HepG2 (cell line): ENCODE measurements around the gene YY1AP1. TPM values are rescaled to one million over a fixed set of nuclear protein-coding genes. Genes with fewer than 3 reads are reported as not detected.

Experiments used
- ARNTL ChIP-seq: sonication (generic); formaldehyde crosslinking; IDR thresholded peaks from 2 replicates; pipeline ENCODE4 v1.4.0; 2020; ENCODE audit warnings: mild to moderate bottlenecking, missing genetic modification reagents
- ASH2L ChIP-seq: fragments of 300-600, 200-600 bp; sonication (generic); IDR thresholded peaks from 2 replicates; pipeline ENCODE4 v1.7.0; 2017; ENCODE audit warnings: low read depth, mild to moderate bottlenecking, moderate library complexity, mixed read lengths, low read length; ENCODE audit not compliant: insufficient read length
- ETV5 ChIP-seq: IDR thresholded peaks from 2 replicates; pipeline ENCODE4 v1.6.1; 2018; ENCODE audit warnings: missing biosample characterization, missing genetic modification reagents, inconsistent platforms, borderline replicate concordance
- EZH2 ChIP-seq: conservative IDR thresholded peaks from 2 replicates; pipeline ENCODE4 v1.6.1; 2012; ENCODE audit warnings: mild to moderate bottlenecking, low read depth, low read length, moderate library complexity
- GPN1 ChIP-seq: sonication (generic); formaldehyde crosslinking; IDR thresholded peaks from 2 replicates; pipeline ENCODE4 v1.5.1; 2020; ENCODE audit warnings: missing genetic modification reagents, borderline replicate concordance
- HNRNPL ChIP-seq: fragments of 200-400 bp; formaldehyde crosslinking; IDR thresholded peaks from 2 replicates; pipeline ENCODE4 v1.6.1; 2017; ENCODE audit warnings: mild to moderate bottlenecking, low read depth, low read length
- MTA1 ChIP-seq: sonication (generic); formaldehyde crosslinking; IDR thresholded peaks from 2 replicates; pipeline ENCODE4 v1.4.0; 2020; ENCODE audit warnings: missing genetic modification reagents, mild to moderate bottlenecking, borderline replicate concordance
- PPARG ChIP-seq: conservative IDR thresholded peaks from 2 replicates; pipeline ENCODE4 v1.6.1; 2016; ENCODE audit warnings: missing biosample characterization, missing genetic modification reagents
- RAD51 ChIP-seq: fragments of 450-650 bp; IDR thresholded peaks from 2 replicates; pipeline ENCODE4 v1.6.1; 2016; ENCODE audit warnings: borderline replicate concordance
- RARA ChIP-seq: IDR thresholded peaks from 2 replicates; pipeline ENCODE4 v1.6.1; 2016; ENCODE audit warnings: missing genetic modification reagents, missing compliant biosample characterization
- SAFB2 ChIP-seq: sonication (generic); formaldehyde crosslinking; IDR thresholded peaks from 2 replicates; pipeline ENCODE4 v1.5.1; 2020; ENCODE audit warnings: missing genetic modification reagents, low read depth, mild to moderate bottlenecking, borderline replicate concordance
- SIX1 ChIP-seq: sonication (generic); formaldehyde crosslinking; IDR thresholded peaks from 2 replicates; pipeline ENCODE4 v1.4.0; 2020; ENCODE audit warnings: missing genetic modification reagents, borderline replicate concordance
- SMARCE1 ChIP-seq: fragments of 450-650 bp; IDR thresholded peaks from 2 replicates; pipeline ENCODE4 v1.6.1; 2017; ENCODE audit warnings: borderline replicate concordance
- TARDBP ChIP-seq: sonication (generic); formaldehyde crosslinking; IDR thresholded peaks from 2 replicates; pipeline ENCODE4 v1.8.0; 2022; ENCODE audit warnings: mild to moderate bottlenecking, missing genetic modification reagents
- TCF12 ChIP-seq, 2 experiments: fragments of 450-650 bp in 1 of 2; sonication (generic) in 1 of 2; formaldehyde crosslinking in 1 of 2; IDR thresholded peaks; 2 replicates each; pipeline versions ENCODE4 v1.6.1 to v1.8.0; 2017 to 2022; ENCODE audit warnings: antibody characterized with exemption in 1 of 2, mild to moderate bottlenecking in 1 of 2, missing genetic modification reagents in 1 of 2, moderate library complexity in 1 of 2
- TFE3 ChIP-seq: IDR thresholded peaks from 2 replicates; pipeline ENCODE4 v1.6.1; 2016
- ZBTB20 ChIP-seq: sonication (generic); formaldehyde crosslinking; IDR thresholded peaks from 2 replicates; pipeline ENCODE4 v1.8.1; 2023; ENCODE audit warnings: missing genetic modification reagents, low read depth, mild to moderate bottlenecking, borderline replicate concordance
- ZNF354B ChIP-seq: sonication (generic); formaldehyde crosslinking; IDR thresholded peaks from 2 replicates; pipeline ENCODE4 v1.8.0; 2022; ENCODE audit warnings: mild to moderate bottlenecking, missing genetic modification reagents
- ZNF432 ChIP-seq: sonication (generic); formaldehyde crosslinking; IDR thresholded peaks from 2 replicates; pipeline ENCODE4 v1.5.0; 2020; ENCODE audit warnings: missing genetic modification reagents, mild to moderate bottlenecking, borderline replicate concordance
- ZNF737 ChIP-seq: sonication (generic); formaldehyde crosslinking; IDR thresholded peaks from 2 replicates; pipeline ENCODE4 v1.5.0; 2020; ENCODE audit warnings: missing genetic modification reagents, mild to moderate bottlenecking, borderline replicate concordance
- ZNF768 ChIP-seq: sonication (generic); formaldehyde crosslinking; IDR thresholded peaks from 2 replicates; pipeline ENCODE4 v1.4.0; 2020; ENCODE audit warnings: missing genetic modification reagents
- ZNF776 ChIP-seq: sonication (generic); formaldehyde crosslinking; IDR thresholded peaks from 2 replicates; pipeline ENCODE4 v1.4.0; 2020; ENCODE audit warnings: mild to moderate bottlenecking, missing genetic modification reagents
- polyA plus RNA-seq, 8 experiments: library from polyadenylated mRNA; depleted of rRNA in 3 of 8; stranded (reverse) in 7 of 8; unstranded in 1 of 8; fragments of >200 nt; fragmentation: Illumina TruSeq in 4 of 8; extraction: Trizol in 4 of 8; gene quantifications; 2 replicates each; pipeline versions ENCODE4 v1.2.1 to v1.2.3, GENCODE V29; 2011 to 2016; ENCODE audit warnings: low read depth in 4 of 8, missing spikeins in 1 of 8, mixed read lengths in 1 of 8; ENCODE audit not compliant: insufficient read depth in 1 of 8
- total RNA-seq, 5 experiments: library from RNA; depleted of rRNA; stranded (reverse); fragments of >200 nt; fragmentation: Illumina TruSeq; extraction: Trizol; gene quantifications; 2 replicates each; pipeline ENCODE4 v1.2.3, GENCODE V29; 2016; ENCODE audit warnings: low read depth in 1 of 5
- TF ChIP-seq, protein P1 (sequence below), 2 experiments: sonication (generic) in 1 of 2; formaldehyde crosslinking in 1 of 2; IDR thresholded peaks; 2 replicates each; pipeline versions ENCODE4 v1.4.0 to v1.6.1; 2018 to 2020; ENCODE audit warnings: missing genetic modification reagents in 2 of 2, borderline replicate concordance in 1 of 2, low read depth in 1 of 2, mild to moderate bottlenecking in 1 of 2, missing biosample characterization in 1 of 2
- TF ChIP-seq, protein P2 (sequence below): sonication (generic); formaldehyde crosslinking; IDR thresholded peaks from 2 replicates; pipeline ENCODE4 v1.5.0; 2020; ENCODE audit warnings: missing genetic modification reagents

Gene YY1AP1
- total and polyA plus RNA-seq, 2 of the 13 experiments (the other 11 are each of a cell fraction or from before 2014, with no cell fraction given) = 28.5 to 69.4 TPM

- TF ChIP-seq ZNF432 (CRISPR knock-in tag) (no peak), TFE3 (CRISPR knock-in tag) (peak; percentile 9; the same call in 1 of the 2 replicates), ARNTL (CRISPR knock-in tag) (peak; percentile 72), TARDBP (CRISPR knock-in tag) (peak; percentile 86; the same call in 1 of the 2 replicates), ZNF776 (0 out of 2 replicates have a peak, but pooled peaks have one; percentile 54), ZNF768 (CRISPR knock-in tag) (peak; percentile 33; the same call in 1 of the 2 replicates), PPARG (CRISPR knock-in tag) (0 out of 2 replicates have a peak, but pooled peaks have one; percentile 9), SIX1 (no peak), SMARCE1 (no peak), ETV5 (peak; percentile 57), SAFB2 (peak; percentile 59; the same call in 1 of the 2 replicates), RAD51 (no peak), MTA1 (CRISPR knock-in tag) (peak; percentile 52; the same call in 1 of the 2 replicates), RARA (CRISPR knock-in tag) (peak; percentile 37; the same call in 1 of the 2 replicates), HNRNPL (0 out of 2 replicates have a peak, but pooled peaks have one; percentile 4), ASH2L (peak; percentile 93), GPN1 (CRISPR knock-in tag) (no peak), ZBTB20 (no peak), ZNF737 (CRISPR knock-in tag) (peak; percentile 67; the same call in 1 of the 2 replicates), EZH2 (no peak), TCF12 (IDR thresholded peaks at IDR 0.05) (no peak), TCF12 (CRISPR knock-in tag; IDR thresholded peaks at IDR 0.05) (peak; percentile 67; the same call in 1 of the 2 replicates), ZNF354B (CRISPR knock-in tag) (peak; percentile 62; the same call in 1 of the 2 replicates)
- TF ChIP-seq, protein P1, sequence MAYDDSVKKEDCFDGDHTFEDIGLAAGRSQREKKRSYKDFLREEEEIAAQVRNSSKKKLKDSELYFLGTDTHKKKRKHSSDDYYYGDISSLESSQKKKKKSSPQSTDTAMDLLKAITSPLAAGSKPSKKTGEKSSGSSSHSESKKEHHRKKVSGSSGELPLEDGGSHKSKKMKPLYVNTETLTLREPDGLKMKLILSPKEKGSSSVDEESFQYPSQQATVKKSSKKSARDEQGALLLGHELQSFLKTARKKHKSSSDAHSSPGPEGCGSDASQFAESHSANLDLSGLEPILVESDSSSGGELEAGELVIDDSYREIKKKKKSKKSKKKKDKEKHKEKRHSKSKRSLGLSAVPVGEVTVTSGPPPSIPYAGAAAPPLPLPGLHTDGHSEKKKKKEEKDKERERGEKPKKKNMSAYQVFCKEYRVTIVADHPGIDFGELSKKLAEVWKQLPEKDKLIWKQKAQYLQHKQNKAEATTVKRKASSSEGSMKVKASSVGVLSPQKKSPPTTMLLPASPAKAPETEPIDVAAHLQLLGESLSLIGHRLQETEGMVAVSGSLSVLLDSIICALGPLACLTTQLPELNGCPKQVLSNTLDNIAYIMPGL (CRISPR knock-in tag; IDR thresholded peaks at IDR 0.05; ENCODE audit: borderline replicate concordance in 1 of 2, low read depth in 1 of 2) = peak in 1 of 2 experiments; percentile 78; a peak in 3 of 4 replicates
- TF ChIP-seq, protein P2, sequence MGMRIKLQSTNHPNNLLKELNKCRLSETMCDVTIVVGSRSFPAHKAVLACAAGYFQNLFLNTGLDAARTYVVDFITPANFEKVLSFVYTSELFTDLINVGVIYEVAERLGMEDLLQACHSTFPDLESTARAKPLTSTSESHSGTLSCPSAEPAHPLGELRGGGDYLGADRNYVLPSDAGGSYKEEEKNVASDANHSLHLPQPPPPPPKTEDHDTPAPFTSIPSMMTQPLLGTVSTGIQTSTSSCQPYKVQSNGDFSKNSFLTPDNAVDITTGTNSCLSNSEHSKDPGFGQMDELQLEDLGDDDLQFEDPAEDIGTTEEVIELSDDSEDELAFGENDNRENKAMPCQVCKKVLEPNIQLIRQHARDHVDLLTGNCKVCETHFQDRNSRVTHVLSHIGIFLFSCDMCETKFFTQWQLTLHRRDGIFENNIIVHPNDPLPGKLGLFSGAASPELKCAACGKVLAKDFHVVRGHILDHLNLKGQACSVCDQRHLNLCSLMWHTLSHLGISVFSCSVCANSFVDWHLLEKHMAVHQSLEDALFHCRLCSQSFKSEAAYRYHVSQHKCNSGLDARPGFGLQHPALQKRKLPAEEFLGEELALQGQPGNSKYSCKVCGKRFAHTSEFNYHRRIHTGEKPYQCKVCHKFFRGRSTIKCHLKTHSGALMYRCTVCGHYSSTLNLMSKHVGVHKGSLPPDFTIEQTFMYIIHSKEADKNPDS (CRISPR knock-in tag) = peak; percentile 77
Measured at GRCh38 chr1:155688324-155689080, at the start of gene YY1AP1 (continued).
